Measurements from ENCODE around the gene ABCG2.

DNA sequence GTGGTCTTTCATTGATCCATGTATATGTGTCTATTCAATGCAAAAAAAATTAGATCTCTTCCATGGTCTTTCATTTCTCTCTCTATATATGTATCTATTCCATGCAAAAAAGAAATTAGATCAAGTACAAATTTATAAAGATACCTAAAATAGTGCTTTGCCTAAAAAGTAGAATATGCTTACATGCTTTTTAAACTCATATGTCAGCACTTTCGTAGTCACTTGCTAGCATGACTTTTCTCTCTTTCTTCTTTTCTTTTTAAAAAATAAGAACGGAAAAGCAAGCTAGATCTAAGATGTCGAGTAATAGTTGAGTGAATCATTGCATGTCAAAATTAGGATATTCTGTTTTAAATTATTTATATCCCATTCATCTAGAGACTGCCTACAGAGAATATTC lies 100.1 kb downstream of the ABCG2 start:
- TF ChIP-seq CTCF (IDR thresholded peaks at IDR 0.05) (no peak), EP300 (IDR thresholded peaks at IDR 0.05) (no peak), POLR2A (IDR thresholded peaks at IDR 0.05) (no peak), POLR2AphosphoS5 (IDR thresholded peaks at IDR 0.05) (no peak)
